Liver (tissue), 9 donors: Measurements from ENCODE around the gene ROM1. TPM values are rescaled to one million over a fixed set of nuclear protein-coding genes. Genes with fewer than 3 reads are reported as not detected.

Source experiments
- DNase-seq: peaks from one replicate; pipeline ENCODE4 v3.0.0-alpha.2; 2017; ENCODE audit warnings: low spot score
- H3K27ac ChIP-seq, 2 donors: one replicate each; pipeline ENCODE4 v1.7.0; 2013; ENCODE audit warnings: inconsistent platforms in 2 of 2, low read length in 2 of 2, control low read depth in 1 of 2, low read depth in 1 of 2, mild to moderate bottlenecking in 1 of 2
- H3K27me3 ChIP-seq, 4 donors: one replicate each; pipeline versions ENCODE4 v1.6.1 to v1.7.0; 2013; ENCODE audit warnings: low read length in 3 of 4, inconsistent platforms in 1 of 4, mild to moderate bottlenecking in 1 of 4, moderate library complexity in 1 of 4; ENCODE audit not compliant: control insufficient read depth in 4 of 4, insufficient read depth in 4 of 4
- H3K36me3 ChIP-seq, 4 donors: one replicate each; pipeline versions ENCODE4 v1.6.1 to v1.7.0; 2013; ENCODE audit warnings: low read length in 3 of 4, mild to moderate bottlenecking in 3 of 4, low read depth in 1 of 4, moderate library complexity in 1 of 4; ENCODE audit not compliant: control insufficient read depth in 4 of 4, insufficient read depth in 3 of 4
- H3K4me1 ChIP-seq, 4 donors: one replicate each; pipeline versions ENCODE4 v1.6.1 to v1.7.0; 2013; ENCODE audit warnings: low read length in 3 of 4, mild to moderate bottlenecking in 3 of 4, moderate library complexity in 1 of 4; ENCODE audit not compliant: control insufficient read depth in 4 of 4, insufficient read depth in 4 of 4
- H3K4me3 ChIP-seq, 3 donors: one replicate each; pipeline versions ENCODE4 v1.6.1 to v1.7.0; 2013; ENCODE audit warnings: low read length in 3 of 3, control low read depth in 1 of 3, low read depth in 1 of 3, mild to moderate bottlenecking in 1 of 3
- H3K9ac ChIP-seq, 2 donors: one replicate each; pipeline ENCODE4 v1.7.0; 2013; ENCODE audit warnings: low read length in 2 of 2, mild to moderate bottlenecking in 2 of 2, moderate library complexity in 2 of 2, control low read depth in 1 of 2, low read depth in 1 of 2
- H3K9me3 ChIP-seq, 4 donors: one replicate each; pipeline versions ENCODE4 v1.6.1 to v1.7.0; 2013; ENCODE audit warnings: low read length in 3 of 4; ENCODE audit not compliant: control insufficient read depth in 4 of 4
- EGR1 ChIP-seq, 2 donors: IDR thresholded peaks; 2 replicates each; pipeline ENCODE4 v1.6.1; 2016 to 2018; ENCODE audit warnings: antibody characterized with exemption in 2 of 2, low read depth in 2 of 2
- FOXA1 ChIP-seq: IDR thresholded peaks from 2 replicates; pipeline ENCODE4 v1.6.1; 2016; ENCODE audit warnings: antibody characterized with exemption
- FOXA2 ChIP-seq: IDR thresholded peaks from 2 replicates; pipeline ENCODE4 v1.6.1; 2016; ENCODE audit warnings: antibody characterized with exemption
- GABPA ChIP-seq, 2 donors: IDR thresholded peaks in 1 of 2; conservative IDR thresholded peaks in 1 of 2; 2 replicates each; pipeline ENCODE4 v1.6.1; 2016; ENCODE audit warnings: antibody characterized with exemption in 2 of 2, mild to moderate bottlenecking in 1 of 2, moderate library complexity in 1 of 2
- HNF4A ChIP-seq, 2 donors: conservative IDR thresholded peaks; 2 replicates each; pipeline ENCODE4 v1.6.1; 2016; ENCODE audit warnings: antibody characterized with exemption in 2 of 2, mild to moderate bottlenecking in 2 of 2
- HNF4G ChIP-seq: IDR thresholded peaks from 2 replicates; pipeline ENCODE4 v1.6.1; 2016; ENCODE audit warnings: antibody characterized with exemption
- JUND ChIP-seq, 2 donors: IDR thresholded peaks; 2 replicates each; pipeline ENCODE4 v1.6.1; 2016; ENCODE audit warnings: antibody characterized with exemption in 2 of 2
- NR2F2 ChIP-seq: IDR thresholded peaks from 2 replicates; pipeline ENCODE4 v1.6.1; 2016; ENCODE audit warnings: antibody characterized with exemption
- RAD21 ChIP-seq, 2 donors: IDR thresholded peaks; 2 replicates each; pipeline ENCODE4 v1.6.1; 2016; ENCODE audit warnings: antibody characterized with exemption in 2 of 2, mild to moderate bottlenecking in 2 of 2
- RXRA ChIP-seq, 2 donors: IDR thresholded peaks; 2 replicates each; pipeline ENCODE4 v1.6.1; 2017 to 2018; ENCODE audit warnings: antibody characterized with exemption in 2 of 2, mild to moderate bottlenecking in 1 of 2
- SP1 ChIP-seq: IDR thresholded peaks from 2 replicates; pipeline ENCODE4 v1.6.1; 2018; ENCODE audit warnings: antibody characterized with exemption, mild to moderate bottlenecking
- TAF1 ChIP-seq: conservative IDR thresholded peaks from 2 replicates; pipeline ENCODE4 v1.6.1; 2016; ENCODE audit warnings: antibody characterized with exemption, mild to moderate bottlenecking
- YY1 ChIP-seq: IDR thresholded peaks from 2 replicates; pipeline ENCODE4 v1.6.1; 2016; ENCODE audit warnings: antibody characterized with exemption, mild to moderate bottlenecking
- WGBS: extraction: QIAGEN DNeasy Blood & Tissue Kit; methylation state at CpG from one replicate; pipeline ENCODE4 v1.1.7; 2013; 5-methylcytosine and 5-hydroxymethylcytosine counted together
- polyA plus RNA-seq, 2 donors: library from polyadenylated mRNA; stranded (reverse) in 1 of 2; unstranded in 1 of 2; fragments of 200-250 nt in 1 of 2; fragments of >200 nt in 1 of 2; fragmentation: Nextera tagmentation in 1 of 2; extraction: Ambion mirVana in 1 of 2; gene quantifications; one replicate each; pipeline versions ENCODE4 v1.2.1 to v1.2.3, GENCODE V29; 2013 to 2015
- total RNA-seq, 2 donors: library from RNA; depleted of rRNA; stranded (reverse); fragments of >200 nt; gene quantifications; one replicate each; pipeline ENCODE4 v1.2.3, GENCODE V29; 2014
- TF ChIP-seq, protein P1 (sequence below): fragments of 150-350 bp; IDR thresholded peaks from 2 replicates; pipeline ENCODE4 v1.5.1; 2017; ENCODE audit warnings: improper control_type of control experiment, low read depth, low read length; ENCODE audit not compliant: missing input control
- TF ChIP-seq, protein P2 (sequence below): IDR thresholded peaks from 2 replicates; pipeline ENCODE4 v1.6.1; 2016; ENCODE audit warnings: antibody characterized with exemption, mild to moderate bottlenecking
- TF ChIP-seq, protein P3 (sequence below): IDR thresholded peaks from 2 replicates; pipeline ENCODE4 v1.6.1; 2016; ENCODE audit warnings: antibody characterized with exemption
- TF ChIP-seq, protein P4 (sequence below): IDR thresholded peaks from 2 replicates; pipeline ENCODE4 v1.6.1; 2016; ENCODE audit warnings: antibody characterized with exemption
- TF ChIP-seq, protein P5 (sequence below): IDR thresholded peaks from 2 replicates; pipeline ENCODE4 v1.6.1; 2016; ENCODE audit warnings: antibody characterized with exemption
- donor health status: healthy.
- donor health status: healthy.
- donor health status: healthy.
- donor health status: healthy.
- donor health status: healthy.

The ROM1 gene
- total and polyA plus RNA-seq, 4 donors = 0.84 to 3.9 (median 1.1) TPM

DNA sequence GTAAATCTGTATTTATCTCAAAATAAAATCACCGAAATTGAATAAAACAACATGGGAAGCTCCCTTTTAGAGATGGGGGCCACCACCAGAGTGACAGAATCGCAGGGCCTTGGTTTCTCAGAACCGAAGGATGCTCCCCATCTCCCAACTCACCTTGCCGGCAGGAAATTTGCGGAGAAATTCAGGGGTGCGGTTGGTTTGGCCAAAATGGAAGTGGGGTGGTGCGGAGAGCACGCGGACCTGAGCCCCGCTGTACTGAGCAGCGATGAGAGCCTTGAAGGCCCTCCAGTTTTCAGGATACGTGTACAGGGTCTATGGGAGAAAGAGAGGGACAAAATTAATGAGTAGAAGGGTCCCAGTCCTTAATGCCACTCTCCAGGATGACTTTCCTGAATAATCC lies 40.6 kb upstream of the ROM1 start:
- Histone ChIP-seq H3K36me3 (peaks cover 3 to 34% (median 26%) of the 10 kb centered on the region in 4 donors), H3K4me3 (peak overlapping the region; percentile 80 to 89 (median 82)), H3K4me1 (peaks cover 6 to 33% (median 23%) of the 10 kb centered on the region in 4 donors), H3K9ac (peak overlapping the region; percentile 79 to 85), H3K27ac (no peak overlapping the region), H3K27me3 (no peaks in the 10 kb centered on the region), H3K9me3 (no peaks in the 10 kb centered on the region)
- 80% methylated on average over 12 of the region's 12 CpGs for WGBS
- TF ChIP-seq HNF4A (conservative IDR thresholded peaks at IDR 0.05) (no peak), RXRA (IDR thresholded peaks at IDR 0.05) (no peak), YY1 (no peak), FOXA1 (no peak), FOXA2 (no peak), EGR1 (IDR thresholded peaks at IDR 0.05; ENCODE audit: low read depth in 2 of 2) (no peak), JUND (IDR thresholded peaks at IDR 0.05) (no peak), GABPA (IDR thresholded peaks at IDR 0.05 in 1 of 2, conservative IDR thresholded peaks at IDR 0.05 in 1 of 2) (no peak), SP1 (no peak), NR2F2 (no peak), TAF1 (no peak), HNF4G (no peak), RAD21 (IDR thresholded peaks at IDR 0.05) (no peak)
- TF ChIP-seq, protein P1, sequence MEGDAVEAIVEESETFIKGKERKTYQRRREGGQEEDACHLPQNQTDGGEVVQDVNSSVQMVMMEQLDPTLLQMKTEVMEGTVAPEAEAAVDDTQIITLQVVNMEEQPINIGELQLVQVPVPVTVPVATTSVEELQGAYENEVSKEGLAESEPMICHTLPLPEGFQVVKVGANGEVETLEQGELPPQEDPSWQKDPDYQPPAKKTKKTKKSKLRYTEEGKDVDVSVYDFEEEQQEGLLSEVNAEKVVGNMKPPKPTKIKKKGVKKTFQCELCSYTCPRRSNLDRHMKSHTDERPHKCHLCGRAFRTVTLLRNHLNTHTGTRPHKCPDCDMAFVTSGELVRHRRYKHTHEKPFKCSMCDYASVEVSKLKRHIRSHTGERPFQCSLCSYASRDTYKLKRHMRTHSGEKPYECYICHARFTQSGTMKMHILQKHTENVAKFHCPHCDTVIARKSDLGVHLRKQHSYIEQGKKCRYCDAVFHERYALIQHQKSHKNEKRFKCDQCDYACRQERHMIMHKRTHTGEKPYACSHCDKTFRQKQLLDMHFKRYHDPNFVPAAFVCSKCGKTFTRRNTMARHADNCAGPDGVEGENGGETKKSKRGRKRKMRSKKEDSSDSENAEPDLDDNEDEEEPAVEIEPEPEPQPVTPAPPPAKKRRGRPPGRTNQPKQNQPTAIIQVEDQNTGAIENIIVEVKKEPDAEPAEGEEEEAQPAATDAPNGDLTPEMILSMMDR = no peak
- TF ChIP-seq, protein P2, sequence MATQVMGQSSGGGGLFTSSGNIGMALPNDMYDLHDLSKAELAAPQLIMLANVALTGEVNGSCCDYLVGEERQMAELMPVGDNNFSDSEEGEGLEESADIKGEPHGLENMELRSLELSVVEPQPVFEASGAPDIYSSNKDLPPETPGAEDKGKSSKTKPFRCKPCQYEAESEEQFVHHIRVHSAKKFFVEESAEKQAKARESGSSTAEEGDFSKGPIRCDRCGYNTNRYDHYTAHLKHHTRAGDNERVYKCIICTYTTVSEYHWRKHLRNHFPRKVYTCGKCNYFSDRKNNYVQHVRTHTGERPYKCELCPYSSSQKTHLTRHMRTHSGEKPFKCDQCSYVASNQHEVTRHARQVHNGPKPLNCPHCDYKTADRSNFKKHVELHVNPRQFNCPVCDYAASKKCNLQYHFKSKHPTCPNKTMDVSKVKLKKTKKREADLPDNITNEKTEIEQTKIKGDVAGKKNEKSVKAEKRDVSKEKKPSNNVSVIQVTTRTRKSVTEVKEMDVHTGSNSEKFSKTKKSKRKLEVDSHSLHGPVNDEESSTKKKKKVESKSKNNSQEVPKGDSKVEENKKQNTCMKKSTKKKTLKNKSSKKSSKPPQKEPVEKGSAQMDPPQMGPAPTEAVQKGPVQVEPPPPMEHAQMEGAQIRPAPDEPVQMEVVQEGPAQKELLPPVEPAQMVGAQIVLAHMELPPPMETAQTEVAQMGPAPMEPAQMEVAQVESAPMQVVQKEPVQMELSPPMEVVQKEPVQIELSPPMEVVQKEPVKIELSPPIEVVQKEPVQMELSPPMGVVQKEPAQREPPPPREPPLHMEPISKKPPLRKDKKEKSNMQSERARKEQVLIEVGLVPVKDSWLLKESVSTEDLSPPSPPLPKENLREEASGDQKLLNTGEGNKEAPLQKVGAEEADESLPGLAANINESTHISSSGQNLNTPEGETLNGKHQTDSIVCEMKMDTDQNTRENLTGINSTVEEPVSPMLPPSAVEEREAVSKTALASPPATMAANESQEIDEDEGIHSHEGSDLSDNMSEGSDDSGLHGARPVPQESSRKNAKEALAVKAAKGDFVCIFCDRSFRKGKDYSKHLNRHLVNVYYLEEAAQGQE = no peak
- TF ChIP-seq, protein P3, sequence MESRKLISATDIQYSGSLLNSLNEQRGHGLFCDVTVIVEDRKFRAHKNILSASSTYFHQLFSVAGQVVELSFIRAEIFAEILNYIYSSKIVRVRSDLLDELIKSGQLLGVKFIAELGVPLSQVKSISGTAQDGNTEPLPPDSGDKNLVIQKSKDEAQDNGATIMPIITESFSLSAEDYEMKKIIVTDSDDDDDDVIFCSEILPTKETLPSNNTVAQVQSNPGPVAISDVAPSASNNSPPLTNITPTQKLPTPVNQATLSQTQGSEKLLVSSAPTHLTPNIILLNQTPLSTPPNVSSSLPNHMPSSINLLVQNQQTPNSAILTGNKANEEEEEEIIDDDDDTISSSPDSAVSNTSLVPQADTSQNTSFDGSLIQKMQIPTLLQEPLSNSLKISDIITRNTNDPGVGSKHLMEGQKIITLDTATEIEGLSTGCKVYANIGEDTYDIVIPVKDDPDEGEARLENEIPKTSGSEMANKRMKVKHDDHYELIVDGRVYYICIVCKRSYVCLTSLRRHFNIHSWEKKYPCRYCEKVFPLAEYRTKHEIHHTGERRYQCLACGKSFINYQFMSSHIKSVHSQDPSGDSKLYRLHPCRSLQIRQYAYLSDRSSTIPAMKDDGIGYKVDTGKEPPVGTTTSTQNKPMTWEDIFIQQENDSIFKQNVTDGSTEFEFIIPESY = no peak
- TF ChIP-seq, protein P4, sequence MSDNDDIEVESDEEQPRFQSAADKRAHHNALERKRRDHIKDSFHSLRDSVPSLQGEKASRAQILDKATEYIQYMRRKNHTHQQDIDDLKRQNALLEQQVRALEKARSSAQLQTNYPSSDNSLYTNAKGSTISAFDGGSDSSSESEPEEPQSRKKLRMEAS = no peak
- TF ChIP-seq, protein P5, sequence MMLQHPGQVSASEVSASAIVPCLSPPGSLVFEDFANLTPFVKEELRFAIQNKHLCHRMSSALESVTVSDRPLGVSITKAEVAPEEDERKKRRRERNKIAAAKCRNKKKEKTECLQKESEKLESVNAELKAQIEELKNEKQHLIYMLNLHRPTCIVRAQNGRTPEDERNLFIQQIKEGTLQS = no peak
- DNase-seq = no peak
